PC-9 (cell line): ENCODE data around the gene PEX13.

Experiments used
- CTCF ChIP-seq: fragments of 200-600 bp; sonication (generic); conservative IDR thresholded peaks from 2 replicates; pipeline ENCODE4 v1.6.1; 2017; ENCODE audit warnings: mixed run types, antibody characterized with exemption, mild to moderate bottlenecking, moderate library complexity
- EZH2 ChIP-seq: fragments of 200-600 bp; sonication (generic); IDR thresholded peaks from 2 replicates; pipeline ENCODE4 v1.8.0; 2017; ENCODE audit warnings: antibody characterized with exemption, low read depth

DNA sequence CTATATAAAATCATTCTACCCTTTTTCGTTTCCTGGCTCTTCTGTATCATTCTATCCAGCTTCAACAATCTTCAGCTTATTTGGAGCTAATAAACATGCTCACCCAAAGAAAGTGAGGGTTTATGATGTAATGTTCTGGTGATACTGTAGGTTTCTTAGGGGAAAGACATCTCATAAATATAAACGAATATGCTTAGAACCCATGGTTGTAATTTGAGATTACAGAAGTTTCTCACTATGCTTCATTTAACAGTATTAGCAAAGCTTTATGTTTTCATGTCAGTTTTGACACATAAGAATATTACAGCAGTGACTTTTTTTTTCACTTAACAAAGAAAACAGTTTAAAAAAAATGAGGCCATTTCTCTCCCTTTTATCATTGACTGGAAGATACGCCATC lies 11.8 kb upstream of the PEX13 start:
- TF ChIP-seq CTCF: no peak
- TF ChIP-seq EZH2: no peak
